Measurements from ENCODE around the gene CDKAL1.

The CDKAL1 gene

DNA sequence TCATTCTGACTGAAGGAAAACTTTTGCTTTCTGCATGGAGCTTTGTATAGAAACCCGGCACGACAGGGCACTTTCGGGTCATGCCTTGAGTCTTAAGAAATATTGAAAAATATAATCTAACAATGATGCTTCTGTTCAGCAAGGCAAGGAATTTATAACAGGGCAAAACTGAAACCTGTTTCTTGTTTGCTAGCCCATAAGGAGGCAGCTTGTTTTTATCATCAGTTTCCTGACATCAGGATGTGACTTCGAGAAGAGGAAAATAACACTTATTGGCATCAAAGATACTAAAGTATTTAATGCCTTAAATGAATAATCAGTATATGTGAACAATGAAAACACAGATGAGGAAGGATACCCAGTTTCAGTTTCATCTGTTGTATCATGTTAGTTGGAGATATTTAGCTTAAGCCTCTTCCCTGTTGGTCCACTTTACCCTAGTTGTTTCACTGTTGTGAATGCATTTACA, 146.5 kb downstream of the CDKAL1 start:
- H3K27ac ChIP-seq (ENCODE audit: low read length) = no peak overlapping the region
- H3K36me3 ChIP-seq (ENCODE audit: insufficient read depth, low read length) = no peaks in the 10 kb centered on the region
- peaks cover 22% of the 10 kb centered on the region for H3K79me2 ChIP-seq (ENCODE audit: insufficient read depth, low read length)
- TF ChIP-seq, protein P1, sequence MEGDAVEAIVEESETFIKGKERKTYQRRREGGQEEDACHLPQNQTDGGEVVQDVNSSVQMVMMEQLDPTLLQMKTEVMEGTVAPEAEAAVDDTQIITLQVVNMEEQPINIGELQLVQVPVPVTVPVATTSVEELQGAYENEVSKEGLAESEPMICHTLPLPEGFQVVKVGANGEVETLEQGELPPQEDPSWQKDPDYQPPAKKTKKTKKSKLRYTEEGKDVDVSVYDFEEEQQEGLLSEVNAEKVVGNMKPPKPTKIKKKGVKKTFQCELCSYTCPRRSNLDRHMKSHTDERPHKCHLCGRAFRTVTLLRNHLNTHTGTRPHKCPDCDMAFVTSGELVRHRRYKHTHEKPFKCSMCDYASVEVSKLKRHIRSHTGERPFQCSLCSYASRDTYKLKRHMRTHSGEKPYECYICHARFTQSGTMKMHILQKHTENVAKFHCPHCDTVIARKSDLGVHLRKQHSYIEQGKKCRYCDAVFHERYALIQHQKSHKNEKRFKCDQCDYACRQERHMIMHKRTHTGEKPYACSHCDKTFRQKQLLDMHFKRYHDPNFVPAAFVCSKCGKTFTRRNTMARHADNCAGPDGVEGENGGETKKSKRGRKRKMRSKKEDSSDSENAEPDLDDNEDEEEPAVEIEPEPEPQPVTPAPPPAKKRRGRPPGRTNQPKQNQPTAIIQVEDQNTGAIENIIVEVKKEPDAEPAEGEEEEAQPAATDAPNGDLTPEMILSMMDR (IDR thresholded peaks at IDR 0.05; ENCODE audit: borderline replicate concordance, extremely low read depth, low read length, poor library complexity, severe bottlenecking) = no peak
- no peak for TF ChIP-seq EZH2 (IDR thresholded peaks at IDR 0.05; ENCODE audit: borderline replicate concordance, low read depth, low read length, severe bottlenecking)
- no peaks in the 10 kb centered on the region for H3K27me3 ChIP-seq (ENCODE audit: insufficient read depth, low read length, poor library complexity)
- H3K4me1 ChIP-seq (ENCODE audit: insufficient read depth, low read length) = peaks cover 3% of the 10 kb centered on the region; the same call in 1 of the 2 replicates
- DNase-seq (no peak), ATAC-seq (ENCODE audit: insufficient read depth, low read depth) (no peak)
- H3K9ac ChIP-seq (ENCODE audit: low read depth, low read length) = no peak overlapping the region
- H3K9me3 ChIP-seq (ENCODE audit: insufficient read depth, low read length, severe bottlenecking) = no peaks in the 10 kb centered on the region
- H2AFZ ChIP-seq (ENCODE audit: low read depth, low read length) = no peak overlapping the region
- no peaks in the 10 kb centered on the region for H4K20me1 ChIP-seq (ENCODE audit: insufficient read depth, low read length)
- H3K4me2 ChIP-seq (ENCODE audit: insufficient read depth, low read length) = no peak overlapping the region
- H3K4me3 ChIP-seq (ENCODE audit: low read depth in 1 of 2, low read length in 2 of 2) = no peak overlapping the region

DNA sequence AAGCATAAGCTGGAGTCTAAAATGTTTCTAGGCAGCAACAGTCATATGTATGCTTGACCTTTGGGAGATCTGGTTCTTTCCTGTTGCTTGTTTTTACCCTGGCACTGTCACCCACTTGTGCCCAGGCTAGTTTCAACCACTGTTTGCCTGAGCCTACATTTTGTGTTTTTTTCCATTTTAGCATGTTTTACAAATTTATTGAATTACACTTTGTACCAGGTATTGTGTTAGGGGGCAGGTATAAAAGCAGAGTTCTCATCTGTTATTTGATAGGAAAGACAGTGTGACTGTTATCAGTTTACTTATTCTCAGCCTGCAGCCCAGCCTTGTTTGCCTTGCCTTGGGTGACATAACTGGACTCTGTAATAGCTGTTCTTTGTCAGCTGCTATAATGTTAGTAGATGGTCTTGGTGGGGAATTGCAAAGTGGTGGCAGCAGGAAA, 147.0 kb downstream of the CDKAL1 start:
- peaks cover 22% of the 10 kb centered on the region for H3K79me2 ChIP-seq (ENCODE audit: insufficient read depth, low read length)
- no peak overlapping the region for H3K27ac ChIP-seq (ENCODE audit: low read length)
- no peak overlapping the region for H3K9ac ChIP-seq (ENCODE audit: low read depth, low read length)
- H3K9me3 ChIP-seq (ENCODE audit: insufficient read depth, low read length, severe bottlenecking) = no peaks in the 10 kb centered on the region
- H3K4me2 ChIP-seq (ENCODE audit: insufficient read depth, low read length) = no peak overlapping the region
- no peak overlapping the region for H3K4me3 ChIP-seq (ENCODE audit: low read depth in 1 of 2, low read length in 2 of 2)
- H4K20me1 ChIP-seq (ENCODE audit: insufficient read depth, low read length) = no peaks in the 10 kb centered on the region
- H3K27me3 ChIP-seq (ENCODE audit: insufficient read depth, low read length, poor library complexity) = no peaks in the 10 kb centered on the region
- peaks cover 3% of the 10 kb centered on the region; the same call in 1 of the 2 replicates for H3K4me1 ChIP-seq (ENCODE audit: insufficient read depth, low read length)
- H3K36me3 ChIP-seq (ENCODE audit: insufficient read depth, low read length) = no peaks in the 10 kb centered on the region
- no peak overlapping the region for H2AFZ ChIP-seq (ENCODE audit: low read depth, low read length)
- TF ChIP-seq, protein P1 (IDR thresholded peaks at IDR 0.05; ENCODE audit: borderline replicate concordance, extremely low read depth, low read length, poor library complexity, severe bottlenecking) = no peak
- TF ChIP-seq EZH2 (IDR thresholded peaks at IDR 0.05; ENCODE audit: borderline replicate concordance, low read depth, low read length, severe bottlenecking) = no peak
- no peak for DNase-seq
- ATAC-seq (ENCODE audit: insufficient read depth, low read depth) = no peak

DNA sequence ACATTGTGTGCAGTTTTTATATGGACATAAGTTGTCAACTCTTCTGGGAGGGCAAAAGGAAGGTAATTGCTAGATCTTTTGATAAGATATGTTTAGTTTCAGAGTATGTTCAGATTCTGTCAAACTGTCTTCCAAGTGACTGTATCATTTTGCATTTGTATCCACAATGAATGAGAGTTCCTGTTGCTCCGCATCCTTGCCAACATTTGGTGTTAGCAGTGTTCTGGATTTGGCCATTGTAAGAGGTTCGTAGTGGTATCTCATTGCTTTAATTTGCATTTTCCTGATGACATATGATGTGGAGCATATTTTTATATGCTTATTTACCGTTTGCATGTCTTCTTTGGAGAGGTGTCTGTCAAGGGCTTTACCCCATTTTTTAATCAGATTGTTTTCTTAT, 150.2 kb downstream of the CDKAL1 start:
- ATAC-seq (ENCODE audit: insufficient read depth, low read depth) = no peak

More for the DNA sequence above, 150.2 kb downstream of the CDKAL1 start:
- Histone ChIP-seq H3K27ac (ENCODE audit: low read length) (no peak overlapping the region), H3K4me1 (ENCODE audit: insufficient read depth, low read length) (peaks cover 13% of the 10 kb centered on the region), H3K9me3 (ENCODE audit: insufficient read depth, low read length, severe bottlenecking) (no peaks in the 10 kb centered on the region), H3K36me3 (ENCODE audit: insufficient read depth, low read length) (no peaks in the 10 kb centered on the region), H2AFZ (ENCODE audit: low read depth, low read length) (no peak overlapping the region), H3K4me2 (ENCODE audit: insufficient read depth, low read length) (no peak overlapping the region), H3K4me3 (ENCODE audit: low read depth in 1 of 2, low read length in 2 of 2) (no peak overlapping the region), H4K20me1 (ENCODE audit: insufficient read depth, low read length) (no peaks in the 10 kb centered on the region), H3K27me3 (ENCODE audit: insufficient read depth, low read length, poor library complexity) (no peaks in the 10 kb centered on the region), H3K79me2 (ENCODE audit: insufficient read depth, low read length) (peaks cover 25% of the 10 kb centered on the region), H3K9ac (ENCODE audit: low read depth, low read length) (no peak overlapping the region)
- no peak for DNase-seq
- TF ChIP-seq EZH2 (IDR thresholded peaks at IDR 0.05; ENCODE audit: borderline replicate concordance, low read depth, low read length, severe bottlenecking) = no peak
- TF ChIP-seq, protein P1 (IDR thresholded peaks at IDR 0.05; ENCODE audit: borderline replicate concordance, extremely low read depth, low read length, poor library complexity, severe bottlenecking) = no peak

All from DND-41 (cell line).